IPS DF 6.9 (cell line): ENCODE data around the gene NIPAL3.

Experiments
- DNase-seq: peaks from one replicate; pipeline ENCODE4 v3.0.0-alpha.2; 2013; ENCODE audit warnings: low read depth, low spot score
- H3K27ac ChIP-seq: one replicate; pipeline ENCODE4 v1.5.1; 2013; ENCODE audit warnings: low read length, control low read depth
- H3K27me3 ChIP-seq: 2 replicates; pipeline ENCODE4 v1.6.1; 2013; ENCODE audit warnings: mild to moderate bottlenecking, low read length; ENCODE audit not compliant: control insufficient read depth, insufficient read depth
- H3K36me3 ChIP-seq: 2 replicates; pipeline ENCODE4 v1.6.1; 2013; ENCODE audit warnings: low read length; ENCODE audit not compliant: control insufficient read depth, insufficient read depth
- H3K4me1 ChIP-seq: 2 replicates; pipeline ENCODE4 v1.6.1; 2013; ENCODE audit warnings: low read length; ENCODE audit not compliant: control insufficient read depth, insufficient read depth
- H3K4me3 ChIP-seq: 2 replicates; pipeline ENCODE4 v1.5.1; 2013; ENCODE audit warnings: mild to moderate bottlenecking, low read length
- H3K9me3 ChIP-seq: 2 replicates; pipeline ENCODE4 v1.6.1; 2013; ENCODE audit warnings: low read length, inconsistent platforms; ENCODE audit not compliant: control insufficient read depth, insufficient read depth
- WGBS: extraction: QIAGEN DNeasy Blood & Tissue Kit; methylation state at CpG from one replicate; pipeline ENCODE4 v1.1.7; 2013; ENCODE audit warnings: mixed read lengths, missing lambda C conversion rate; ENCODE audit not compliant: insufficient read length, insufficient coverage; 5-methylcytosine and 5-hydroxymethylcytosine counted together

Gene NIPAL3

GRCh38 chr1:24502065-24502708 lies 86.6 kb downstream of the NIPAL3 start:
- no CpG with 5 or more reads among the region's 39 CpGs for WGBS
- H3K27ac ChIP-seq, result no peak overlapping the region

GRCh38 chr1:24502709-24503058 lies 87.1 kb downstream of the NIPAL3 start, which contains the start of gene RCAN3:
RCAN3 (plus strand) TSS chr1:24502836; CDS start chr1:24514373, 11,537 bp downstream.
- no peak within 1 kb of the TSS for H3K27ac ChIP-seq
- WGBS, result no CpG with 5 or more reads among the region's 53 CpGs
- no peaks in the 10 kb centered on the region for H3K9me3 ChIP-seq
- DNase-seq, result peak; percentile 67
- H3K4me1 ChIP-seq, result peaks cover 5% of the 10 kb centered on the region
- no peaks in the 10 kb centered on the region for H3K27me3 ChIP-seq
- H3K4me3 ChIP-seq, result peak within 1 kb of the TSS; percentile 88
- H3K36me3 ChIP-seq, result no peaks in the 10 kb centered on the region

More at GRCh38 chr1:24502065-24502708, 86.6 kb downstream of the NIPAL3 start:
- Histone ChIP-seq H3K4me3 (peak overlapping the region; percentile 88), H3K4me1 (peaks cover 5% of the 10 kb centered on the region), H3K27me3 (no peaks in the 10 kb centered on the region), H3K9me3 (no peaks in the 10 kb centered on the region), H3K36me3 (no peaks in the 10 kb centered on the region)
- DNase-seq, result no peak

GRCh38 chr1:24503059-24503751 lies 87.6 kb downstream of the NIPAL3 start:
- H3K36me3 ChIP-seq, result no peaks in the 10 kb centered on the region
- H3K27ac ChIP-seq, result no peak overlapping the region
- H3K4me3 ChIP-seq, result peak overlapping the region; percentile 88; the same call in 1 of the 2 replicates
- DNase-seq, result no peak
- H3K4me1 ChIP-seq, result peaks cover 6% of the 10 kb centered on the region
- no peaks in the 10 kb centered on the region for H3K27me3 ChIP-seq
- H3K9me3 ChIP-seq, result no peaks in the 10 kb centered on the region
- WGBS, result no CpG with 5 or more reads among the region's 53 CpGs

- Histone ChIP-seq H3K36me3 (no peaks in the 10 kb centered on the region), H3K4me1 (peaks cover 7% of the 10 kb centered on the region), H3K27me3 (no peaks in the 10 kb centered on the region), H3K4me3 (no peak overlapping the region; the same call in 1 of the 2 replicates), H3K27ac (no peak overlapping the region), H3K9me3 (no peaks in the 10 kb centered on the region)
- WGBS, result no CpG with 5 or more reads among the region's 7 CpGs
- no peak for DNase-seq
Observed at GRCh38 chr1:24503870-24504523, 88.4 kb downstream of the NIPAL3 start.

- H3K27ac ChIP-seq, result no peak overlapping the region
- no peaks in the 10 kb centered on the region for H3K27me3 ChIP-seq
- peaks cover 7% of the 10 kb centered on the region for H3K4me1 ChIP-seq
- no peak overlapping the region for H3K4me3 ChIP-seq
- no peaks in the 10 kb centered on the region for H3K9me3 ChIP-seq
- no peaks in the 10 kb centered on the region for H3K36me3 ChIP-seq
- no peak for DNase-seq
- WGBS, result 100% methylated on average over 2 of the region's 4 CpGs
Observed at GRCh38 chr1:24504560-24504959, 89.0 kb downstream of the NIPAL3 start.

DNA sequence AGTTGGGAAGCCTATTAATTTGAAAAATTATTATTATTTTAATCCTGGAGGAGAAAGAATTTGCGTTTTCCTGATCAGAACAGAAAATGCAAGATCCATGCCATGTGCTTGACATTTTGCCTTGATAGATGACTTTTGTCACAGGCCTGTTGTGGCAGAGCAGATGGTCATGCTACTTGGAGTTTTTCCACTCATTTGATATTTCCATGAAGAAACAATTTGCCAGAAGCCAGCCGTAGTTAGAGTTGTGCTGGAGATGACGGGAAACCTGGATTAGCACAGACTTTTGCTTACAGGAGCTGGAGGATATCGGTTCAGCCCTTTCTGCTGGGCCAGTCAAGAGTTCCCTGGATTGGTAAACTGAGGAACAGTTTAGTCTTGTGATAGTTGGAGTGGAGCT lies 90.2 kb downstream of the NIPAL3 start:
- Histone ChIP-seq H3K27me3 (no peaks in the 10 kb centered on the region), H3K36me3 (no peaks in the 10 kb centered on the region), H3K4me1 (peaks cover 7% of the 10 kb centered on the region), H3K4me3 (no peak overlapping the region), H3K9me3 (no peaks in the 10 kb centered on the region), H3K27ac (no peak overlapping the region)
- no CpG with 5 or more reads among the region's 4 CpGs for WGBS
- DNase-seq, result no peak

GRCh38 chr1:24506691-24507381 lies 91.2 kb downstream of the NIPAL3 start:
- H3K9me3 ChIP-seq, result no peaks in the 10 kb centered on the region
- H3K27ac ChIP-seq, result no peak overlapping the region
- H3K4me1 ChIP-seq, result peaks cover 4% of the 10 kb centered on the region; the same call in 1 of the 2 replicates
- no peak overlapping the region for H3K4me3 ChIP-seq
- H3K27me3 ChIP-seq, result no peaks in the 10 kb centered on the region
- no peaks in the 10 kb centered on the region for H3K36me3 ChIP-seq
- WGBS, result no CpG with 5 or more reads among the region's 5 CpGs
- DNase-seq, result no peak

DNA sequence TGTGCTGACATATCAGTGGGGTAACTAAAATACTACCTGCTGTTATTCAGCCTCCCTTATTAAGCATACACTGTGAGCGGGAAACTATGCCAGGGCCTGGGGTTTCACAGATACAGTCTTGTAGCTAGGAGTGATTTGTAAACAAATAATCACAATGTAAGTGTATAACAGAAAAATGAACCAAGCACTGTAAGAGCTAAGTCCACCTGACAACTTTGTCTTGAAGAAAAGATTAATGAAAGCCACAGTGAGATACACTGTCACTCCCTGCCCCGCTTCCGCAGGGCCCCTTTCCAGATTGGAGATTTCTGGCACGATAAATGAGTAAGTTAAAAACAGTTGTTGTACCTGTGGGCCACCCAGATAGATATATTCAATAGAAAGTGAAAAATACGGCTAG lies 91.8 kb downstream of the NIPAL3 start:
- no peak overlapping the region for H3K4me3 ChIP-seq
- no peaks in the 10 kb centered on the region for H3K27me3 ChIP-seq
- H3K27ac ChIP-seq, result no peak overlapping the region
- H3K36me3 ChIP-seq, result no peaks in the 10 kb centered on the region
- H3K9me3 ChIP-seq, result no peaks in the 10 kb centered on the region
- WGBS, result no CpG with 5 or more reads among the region's 5 CpGs
- DNase-seq, result no peak
- peaks cover 4% of the 10 kb centered on the region; the same call in 1 of the 2 replicates for H3K4me1 ChIP-seq

- no CpG with 5 or more reads among the region's 5 CpGs for WGBS
- no peaks in the 10 kb centered on the region for H3K27me3 ChIP-seq
- no peak for DNase-seq
- H3K4me1 ChIP-seq, result peaks cover 4% of the 10 kb centered on the region; the same call in 1 of the 2 replicates
- H3K27ac ChIP-seq, result no peak overlapping the region
- no peaks in the 10 kb centered on the region for H3K9me3 ChIP-seq
- no peak overlapping the region for H3K4me3 ChIP-seq
- no peaks in the 10 kb centered on the region for H3K36me3 ChIP-seq
Observed at GRCh38 chr1:24508911-24509310, 93.3 kb downstream of the NIPAL3 start.

DNA sequence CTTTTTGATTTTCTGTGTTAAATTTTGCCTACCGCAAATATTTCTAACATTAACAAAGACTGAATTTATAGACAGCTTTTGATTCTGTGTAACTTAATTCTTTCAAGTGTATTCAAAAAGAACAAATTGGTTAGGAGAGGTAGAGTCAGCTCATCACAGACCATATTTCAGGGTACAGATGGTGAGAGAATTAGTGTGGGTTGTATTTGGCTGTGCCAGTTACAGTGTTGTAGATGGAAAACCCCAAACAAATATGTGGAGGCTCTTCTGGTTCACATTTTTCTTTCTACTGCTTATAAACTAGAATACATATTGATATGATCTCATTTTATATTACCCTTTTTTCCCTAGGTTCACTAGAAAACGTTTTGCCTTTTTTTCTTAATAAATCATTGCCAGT lies 98.1 kb downstream of the NIPAL3 start:
- Histone ChIP-seq H3K9me3 (no peaks in the 10 kb centered on the region), H3K27me3 (no peaks in the 10 kb centered on the region), H3K36me3 (no peaks in the 10 kb centered on the region), H3K4me1 (no peaks in the 10 kb centered on the region), H3K4me3 (no peak overlapping the region), H3K27ac (no peak overlapping the region)
- no CpG with 5 or more reads among the region's 2 CpGs for WGBS
- no peak for DNase-seq
